HepG2 (cell line): ENCODE results near the gene SLC15A5. TPM values are rescaled to one million over a fixed set of nuclear protein-coding genes. Genes with fewer than 3 reads are reported as not detected.

Experiments
- ATAC-seq: fragments of 200-7000 bp; cut with Tn5 transposase; 3 replicates; pipeline ENCODE4 v1.9.1; 2020; ENCODE audit warnings: mild to moderate bottlenecking, moderate library complexity
- BruUV-seq: library from RNA; stranded (reverse); fragments of 400-500 nt; replicated peaks from 2 replicates; lab custom pipeline; 2021; lab: Mats Ljungman, UMichigan
- CTCF ChIA-PET: fragments of 300-600 bp; formaldehyde crosslinking; extraction: SDS; loops from one replicate; lab custom pipeline; 2021; ENCODE audit warnings: low total read pairs, inconsistent platforms, low intra/inter-chr PET ratio; lab: Yijun Ruan, JAX
- POLR2A ChIA-PET: fragments of 350-600 bp; sonication (Branson Sonifier 250); formaldehyde crosslinking; loops from one replicate; lab custom pipeline; 2020; ENCODE audit warnings: antibody characterized with exemption, inconsistent platforms; lab: Yijun Ruan, JAX
- DNase-seq: peaks from one replicate; pipeline ENCODE4 v3.0.0-alpha.2; 2015; ENCODE audit warnings: low spot score
- FAIRE-seq: peaks from 3 replicates; lab custom pipeline; 2011; peaks lifted over from hg19 to GRCh38; lab: Jason Lieb, UNC
- H2AFZ ChIP-seq: one replicate; pipeline ENCODE4 v1.6.1; 2011; ENCODE audit warnings: low read length, inconsistent platforms
- H3K27ac ChIP-seq: fragments of 300-600 bp; 3 replicates; pipeline ENCODE4 v1.8.0; 2011; ENCODE audit warnings: mixed run types, mild to moderate bottlenecking, mixed read lengths, low read length, inconsistent platforms; ENCODE audit not compliant: insufficient read depth; ENCODE audit errors: extremely low read length
- H3K27me3 ChIP-seq, 2 experiments: fragments of 200-600 bp in 1 of 2; 2 replicates in 1 of 2; 3 replicates in 1 of 2; pipeline versions ENCODE4 v1.6.0 to v1.8.0; 2011; ENCODE audit warnings: low read length in 2 of 2, mild to moderate bottlenecking in 2 of 2, moderate library complexity in 2 of 2, inconsistent platforms in 1 of 2; ENCODE audit not compliant: insufficient read depth in 2 of 2, control insufficient read depth in 1 of 2
- H3K36me3 ChIP-seq, 2 experiments: fragments of 200-600 bp in 1 of 2; replicated peaks in 1 of 2; 2 replicates in 1 of 2; 3 replicates in 1 of 2; pipeline versions ENCODE4 v1.5.1 to v1.8.0; 2011; ENCODE audit warnings: low read length in 2 of 2, inconsistent platforms in 1 of 2; ENCODE audit not compliant: insufficient read depth in 2 of 2, control insufficient read depth in 1 of 2
- H3K4me1 ChIP-seq: 2 replicates; pipeline ENCODE4 v1.5.1; 2012; ENCODE audit warnings: low read length, inconsistent platforms; ENCODE audit not compliant: insufficient read depth
- H3K4me2 ChIP-seq: 2 replicates; pipeline ENCODE4 v1.6.0; 2011; ENCODE audit warnings: low read depth, low read length, inconsistent platforms
- H3K4me3 ChIP-seq, 3 experiments: fragments of 200-600 bp in 1 of 3; sonication (generic), shearing (Covaris generic) in 1 of 3; replicated peaks in 1 of 3; 2 replicates each; pipeline ENCODE4 v1.5.1; 2011 to 2016; ENCODE audit warnings: low read length in 3 of 3, inconsistent platforms in 2 of 3, low read depth in 2 of 3, mild to moderate bottlenecking in 2 of 3, control low read depth in 1 of 3, mixed read lengths in 1 of 3; ENCODE audit not compliant: insufficient read depth in 1 of 3
- H3K79me2 ChIP-seq: one replicate; pipeline ENCODE4 v1.6.1; 2011; ENCODE audit warnings: low read length, inconsistent platforms; ENCODE audit not compliant: insufficient read depth
- H3K9ac ChIP-seq: 2 replicates; pipeline ENCODE4 v1.6.0; 2011; ENCODE audit warnings: mild to moderate bottlenecking, low read depth, low read length, inconsistent platforms; ENCODE audit not compliant: insufficient read depth
- H3K9me3 ChIP-seq: 2 replicates; pipeline ENCODE4 v1.5.1; 2012; ENCODE audit warnings: mild to moderate bottlenecking, low read length
- H4K20me1 ChIP-seq: 2 replicates; pipeline ENCODE4 v1.6.0; 2011; ENCODE audit warnings: inconsistent platforms, mild to moderate bottlenecking, low read length, moderate library complexity; ENCODE audit not compliant: insufficient read depth
- KLF11 ChIP-seq: IDR thresholded peaks from 2 replicates; pipeline ENCODE4 v1.6.1; 2016; ENCODE audit warnings: missing compliant biosample characterization
- MYC ChIP-seq: sonication (generic); formaldehyde crosslinking; IDR thresholded peaks from 2 replicates; pipeline ENCODE4 v1.9.0; 2021; ENCODE audit warnings: missing genetic modification reagents, borderline replicate concordance
- PHF21A ChIP-seq: sonication (generic); formaldehyde crosslinking; IDR thresholded peaks from 2 replicates; pipeline ENCODE4 v1.5.0; 2020; ENCODE audit warnings: mild to moderate bottlenecking, missing genetic modification reagents
- ZBTB37 ChIP-seq: sonication (generic); formaldehyde crosslinking; IDR thresholded peaks from 2 replicates; pipeline ENCODE4 v1.4.0; 2020; ENCODE audit warnings: mild to moderate bottlenecking, missing genetic modification reagents
- ZNF333 ChIP-seq: sonication (generic); formaldehyde crosslinking; IDR thresholded peaks from 2 replicates; pipeline ENCODE4 v1.4.0; 2020; ENCODE audit warnings: mild to moderate bottlenecking, missing genetic modification reagents, borderline replicate concordance
- WGBS: methylation state at CpG from one replicate; pipeline ENCODE4 v1.1.6; 2017; ENCODE audit warnings: low lambda C conversion rate; 5-methylcytosine and 5-hydroxymethylcytosine counted together
- in situ Hi-C: cut with HindIII; loops from 2 replicates; pipeline ENCODE4 v1.10.0; 2017; ENCODE audit warnings: low pct_unique_long_range_greater_than_20kb; ENCODE audit not compliant: extremely low pct_ligation_motif_present
- intact Hi-C: fragments of 100-400 bp; cut with micrococcal nuclease; formaldehyde crosslinking; loops from one replicate; pipeline ENCODE4 v1.10.0; 2022; ENCODE audit not compliant: unreplicated experiment
- polyA plus RNA-seq, 8 experiments: library from polyadenylated mRNA; depleted of rRNA in 3 of 8; stranded (reverse) in 7 of 8; unstranded in 1 of 8; fragments of >200 nt; fragmentation: Illumina TruSeq in 4 of 8; extraction: Trizol in 4 of 8; gene quantifications; 2 replicates each; pipeline versions ENCODE4 v1.2.1 to v1.2.3, GENCODE V29; 2011 to 2016; ENCODE audit warnings: low read depth in 4 of 8, missing spikeins in 1 of 8, mixed read lengths in 1 of 8; ENCODE audit not compliant: insufficient read depth in 1 of 8
- total RNA-seq, 5 experiments: library from RNA; depleted of rRNA; stranded (reverse); fragments of >200 nt; fragmentation: Illumina TruSeq; extraction: Trizol; gene quantifications; 2 replicates each; pipeline ENCODE4 v1.2.3, GENCODE V29; 2016; ENCODE audit warnings: low read depth in 1 of 5
- TF ChIP-seq, protein P1 (sequence below): sonication (generic); formaldehyde crosslinking; IDR thresholded peaks from 2 replicates; pipeline ENCODE4 v1.4.0; 2020; ENCODE audit warnings: missing genetic modification reagents
- TF ChIP-seq, protein P2 (sequence below): sonication (generic); formaldehyde crosslinking; IDR thresholded peaks from 2 replicates; pipeline ENCODE4 v1.5.1; 2020; ENCODE audit warnings: missing genetic modification reagents, mild to moderate bottlenecking, borderline replicate concordance

The SLC15A5 gene
- total and polyA plus RNA-seq, 2 of the 13 experiments (the other 11 are each of a cell fraction or from before 2014, with no cell fraction given), result not detected

GRCh38 chr12:16261944-16262475, 15.5 kb downstream of the SLC15A5 start:
- in situ Hi-C loops, result no loop called here
- FAIRE-seq, result no peak
- no peak for ATAC-seq
- Histone ChIP-seq H3K4me2 (no peak overlapping the region), H3K27ac (no peak overlapping the region)
- no peak for TF ChIP-seq PHF21A (CRISPR knock-in tag)
- no peak for TF ChIP-seq MYC
- no peak for TF ChIP-seq ZBTB37 (CRISPR knock-in tag)
- no peak for TF ChIP-seq KLF11 (CRISPR knock-in tag)
- no peak for TF ChIP-seq ZNF333 (CRISPR knock-in tag)
- TF ChIP-seq, protein P1, sequence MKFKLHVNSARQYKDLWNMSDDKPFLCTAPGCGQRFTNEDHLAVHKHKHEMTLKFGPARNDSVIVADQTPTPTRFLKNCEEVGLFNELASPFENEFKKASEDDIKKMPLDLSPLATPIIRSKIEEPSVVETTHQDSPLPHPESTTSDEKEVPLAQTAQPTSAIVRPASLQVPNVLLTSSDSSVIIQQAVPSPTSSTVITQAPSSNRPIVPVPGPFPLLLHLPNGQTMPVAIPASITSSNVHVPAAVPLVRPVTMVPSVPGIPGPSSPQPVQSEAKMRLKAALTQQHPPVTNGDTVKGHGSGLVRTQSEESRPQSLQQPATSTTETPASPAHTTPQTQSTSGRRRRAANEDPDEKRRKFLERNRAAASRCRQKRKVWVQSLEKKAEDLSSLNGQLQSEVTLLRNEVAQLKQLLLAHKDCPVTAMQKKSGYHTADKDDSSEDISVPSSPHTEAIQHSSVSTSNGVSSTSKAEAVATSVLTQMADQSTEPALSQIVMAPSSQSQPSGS (CRISPR knock-in tag), result no peak
- TF ChIP-seq, protein P2, sequence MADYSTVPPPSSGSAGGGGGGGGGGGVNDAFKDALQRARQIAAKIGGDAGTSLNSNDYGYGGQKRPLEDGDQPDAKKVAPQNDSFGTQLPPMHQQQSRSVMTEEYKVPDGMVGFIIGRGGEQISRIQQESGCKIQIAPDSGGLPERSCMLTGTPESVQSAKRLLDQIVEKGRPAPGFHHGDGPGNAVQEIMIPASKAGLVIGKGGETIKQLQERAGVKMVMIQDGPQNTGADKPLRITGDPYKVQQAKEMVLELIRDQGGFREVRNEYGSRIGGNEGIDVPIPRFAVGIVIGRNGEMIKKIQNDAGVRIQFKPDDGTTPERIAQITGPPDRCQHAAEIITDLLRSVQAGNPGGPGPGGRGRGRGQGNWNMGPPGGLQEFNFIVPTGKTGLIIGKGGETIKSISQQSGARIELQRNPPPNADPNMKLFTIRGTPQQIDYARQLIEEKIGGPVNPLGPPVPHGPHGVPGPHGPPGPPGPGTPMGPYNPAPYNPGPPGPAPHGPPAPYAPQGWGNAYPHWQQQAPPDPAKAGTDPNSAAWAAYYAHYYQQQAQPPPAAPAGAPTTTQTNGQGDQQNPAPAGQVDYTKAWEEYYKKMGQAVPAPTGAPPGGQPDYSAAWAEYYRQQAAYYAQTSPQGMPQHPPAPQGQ (CRISPR knock-in tag), result no peak
- TF ChIP-seq, all 625 proteins: peak for 0
- intact Hi-C loops, result no loop called here
- POLR2A ChIA-PET, result no interaction called here
- no peak overlapping the region for H3K9ac ChIP-seq
- CTCF ChIA-PET, result no interaction called here
- 0% methylated on average over 2 of the region's 2 CpGs for WGBS
- DNase-seq, result no peak
- peaks cover 6% of the 10 kb centered on the region; the same call in 1 of the 2 replicates for H3K9me3 ChIP-seq
- no peak overlapping the region for H2AFZ ChIP-seq
- no peaks in the 10 kb centered on the region for H4K20me1 ChIP-seq
- H3K36me3 ChIP-seq, result no peaks in the 10 kb centered on the region
- BruUV-seq, result no TSS peak
- no peaks in the 10 kb centered on the region for H3K27me3 ChIP-seq
- no peaks in the 10 kb centered on the region for H3K79me2 ChIP-seq
- no peak overlapping the region for H3K4me3 ChIP-seq
- no peaks in the 10 kb centered on the region for H3K4me1 ChIP-seq
